ENCODE results near the gene PIK3R5. TPM values are rescaled to one million over a fixed set of nuclear protein-coding genes. Genes with fewer than 3 reads are reported as not detected.

Gene PIK3R5
- polyA plus RNA-seq, 2 of the 4 experiments (the other 2 are of a cell fraction) = 0.01 TPM; not detected in 1

GRCh38 chr17:8836821-8837562 is 128.5 kb downstream of the PIK3R5 start (continued):
- TF ChIP-seq MAX (IDR thresholded peaks at IDR 0.05) (no peak), MAZ (IDR thresholded peaks at IDR 0.05; ENCODE audit: borderline replicate concordance, low read depth, low read length) (no peak)

GRCh38 chr17:8835631-8836364 is 129.7 kb downstream of the PIK3R5 start:
- H3K4me1 ChIP-seq = no peaks in the 10 kb centered on the region
- POLR2A ChIA-PET = no interaction called here

GRCh38 chr17:8835106-8835505 is 130.4 kb downstream of the PIK3R5 start:
- FAIRE-seq (no peak), ATAC-seq (no peak), DNase-seq (ENCODE audit: low read depth in 1 of 2, low spot score in 1 of 2) (no peak)
- no peak overlapping the region for H3K4me2 ChIP-seq
- no peak overlapping the region for H3K27ac ChIP-seq
- H3K4me1 ChIP-seq = no peaks in the 10 kb centered on the region
- no peak overlapping the region for H3K4me3 ChIP-seq
- H3K9me3 ChIP-seq = no peaks in the 10 kb centered on the region
- no peak for TF ChIP-seq RCOR1 (IDR thresholded peaks at IDR 0.05; ENCODE audit: low read depth, low read length)
- CTCF ChIA-PET = interaction anchor here (0.7 to 4.4 kb wide), 5 partner anchors 8 to 49 kb away, joined by 3 to 30 read pairs (median 5); no protein-coding TSS in a partner anchor
- POLR2A ChIA-PET = no interaction called here
- WGBS (ENCODE audit: missing lambda C conversion rate) = 64% methylated on average over 14 of the region's 14 CpGs

More at GRCh38 chr17:8835631-8836364, 129.7 kb downstream of the PIK3R5 start:
- FAIRE-seq (no peak), DNase-seq (ENCODE audit: low read depth in 1 of 2, low spot score in 1 of 2) (no peak), ATAC-seq (no peak)
- H3K9me3 ChIP-seq = no peaks in the 10 kb centered on the region
- CTCF ChIA-PET = interaction anchor here (0.6 to 4.4 kb wide), 8 partner anchors 7 to 452 kb away, joined by 3 to 30 read pairs (median 3); no protein-coding TSS in a partner anchor
- no peak overlapping the region for H3K27ac ChIP-seq
- no peak overlapping the region for H3K4me3 ChIP-seq
- no peak for TF ChIP-seq MAZ (IDR thresholded peaks at IDR 0.05; ENCODE audit: borderline replicate concordance, low read depth, low read length)
- peak; percentile 20 for TF ChIP-seq ZFP36 (IDR thresholded peaks at IDR 0.05; ENCODE audit: borderline replicate concordance, partially characterized antibody)
- no peak for TF ChIP-seq HMGXB4 (CRISPR knock-in tag; IDR thresholded peaks at IDR 0.05; ENCODE audit: borderline replicate concordance)
- TF ChIP-seq REST (IDR thresholded peaks at IDR 0.05) = no peak
- TF ChIP-seq TP53 (CRISPR knock-in tag; IDR thresholded peaks at IDR 0.05) = no peak
- 51% methylated on average over 6 of the region's 6 CpGs for WGBS (ENCODE audit: missing lambda C conversion rate)
- H3K4me2 ChIP-seq = no peak overlapping the region

- WGBS (ENCODE audit: missing lambda C conversion rate) = 53% methylated on average over 11 of the region's 33 CpGs
- no peak overlapping the region for H3K27ac ChIP-seq
- peak; percentile 27 to 28; a peak in 2 of 5 replicates for TF ChIP-seq RAD21 (conservative IDR thresholded peaks at IDR 0.05 in 1 of 2, IDR thresholded peaks at IDR 0.05 in 1 of 2)
- TF ChIP-seq POLR2A (IDR thresholded peaks at IDR 0.05; ENCODE audit: low read length) = no peak
- peak; percentile 51 for TF ChIP-seq CTCF (IDR thresholded peaks at IDR 0.05)
- TF ChIP-seq SMC3 (IDR thresholded peaks at IDR 0.05) = peak; percentile 32; the same call in 1 of the 3 replicates
- FAIRE-seq (no peak), ATAC-seq (peak in 1 of 2 experiments; percentile 68; a peak in 3 of 6 replicates), DNase-seq (ENCODE audit: low read depth in 1 of 2, low spot score in 1 of 2) (peak in 1 of 2 experiments; percentile 28)
- H3K4me3 ChIP-seq = no peak overlapping the region
- ChIA-PET POLR2A (no interaction called here), CTCF (interaction anchor here (0.7 to 4.4 kb wide), 13 partner anchors 8 to 69 kb away, joined by 3 to 30 read pairs (median 4); no protein-coding TSS in a partner anchor)
- H3K4me1 ChIP-seq = no peaks in the 10 kb centered on the region
- no peaks in the 10 kb centered on the region for H3K9me3 ChIP-seq
- H3K4me2 ChIP-seq = peak overlapping the region; percentile 28; the same call in 1 of the 3 replicates
Measured at GRCh38 chr17:8832711-8833352, 132.7 kb downstream of the PIK3R5 start.

Data from A549 (cell line).